Immature natural killer cell (primary cell): ENCODE measurements around the gene SAG. TPM values are rescaled to one million over a fixed set of nuclear protein-coding genes. Genes with fewer than 3 reads are reported as not detected.

ENCODE experiments used
- DNase-seq, 3 donors: peaks; one replicate each; pipeline ENCODE4 v3.0.0; 2022; ENCODE audit warnings: mixed read lengths in 1 of 3
- H3K27ac Mint-ChIP-seq, 6 donors: one replicate each; pipeline ENCODE4 v1.8.0; 2020; ENCODE audit warnings: mixed read lengths in 6 of 6, mild to moderate bottlenecking in 5 of 6, inconsistent platforms in 4 of 6, moderate library complexity in 3 of 6
- H3K27me3 Mint-ChIP-seq, 3 donors: one replicate each; pipeline ENCODE4 v1.8.0; 2020 to 2021; ENCODE audit warnings: low read depth in 3 of 3, mild to moderate bottlenecking in 3 of 3, mixed read lengths in 3 of 3, moderate library complexity in 3 of 3, inconsistent platforms in 1 of 3
- H3K36me3 Mint-ChIP-seq, 3 donors: one replicate each; pipeline ENCODE4 v1.8.0; 2020; ENCODE audit warnings: mixed read lengths in 3 of 3, inconsistent platforms in 2 of 3, mild to moderate bottlenecking in 2 of 3
- H3K4me1 Mint-ChIP-seq, 2 donors: one replicate each; pipeline ENCODE4 v1.8.0; 2020; ENCODE audit warnings: inconsistent platforms in 2 of 2, mild to moderate bottlenecking in 2 of 2, mixed read lengths in 2 of 2, moderate library complexity in 1 of 2
- H3K4me3 Mint-ChIP-seq, 5 donors: one replicate each; pipeline ENCODE4 v1.8.0; 2020; ENCODE audit warnings: mild to moderate bottlenecking in 5 of 5, mixed read lengths in 5 of 5, inconsistent platforms in 3 of 5, moderate library complexity in 3 of 5
- H3K9me3 Mint-ChIP-seq, 6 donors: one replicate each; pipeline ENCODE4 v1.8.0; 2020; ENCODE audit warnings: mild to moderate bottlenecking in 6 of 6, mixed read lengths in 6 of 6, inconsistent platforms in 4 of 6, moderate library complexity in 3 of 6
- polyA plus RNA-seq, 3 donors: library from polyadenylated mRNA; unstranded; fragments of 300-500 nt; fragmentation: Illumina TruSeq; gene quantifications; one replicate each; pipeline ENCODE4 v1.2.3, GENCODE V29; 2021

The SAG gene
- not detected for polyA plus RNA-seq

- peaks cover 3 to 8% (median 5%) of the 10 kb centered on the region in 3 donors for H3K27me3 Mint-ChIP-seq
- peak within 1 kb of the TSS in 4 of 6 donors; percentile 49 to 80 (median 55) for H3K27ac Mint-ChIP-seq
- no peak for DNase-seq
- peaks cover 24 to 25% of the 10 kb centered on the region in 2 donors for H3K4me1 Mint-ChIP-seq
- H3K9me3 Mint-ChIP-seq: no peaks in the 10 kb centered on the region
- no peak within 1 kb of the TSS for H3K4me3 Mint-ChIP-seq
- H3K36me3 Mint-ChIP-seq: no peaks in the 10 kb centered on the region
These were observed at the start of gene SAG for GRCh38 chr2:233307565-233307964. TSS of gene SAG (plus strand) at chr2:233307816. CDS start at chr2:233309190, 1,374 bp downstream.

GRCh38 chr2:233258211-233258610 is 49.4 kb upstream of the SAG start:
- Mint-ChIP-seq H3K27ac (peak overlapping the region in 5 of 6 donors; percentile 6 to 53 (median 12)), H3K36me3 (peaks cover 25 to 58% (median 31%) of the 10 kb centered on the region in 3 donors), H3K4me1 (peaks cover 66 to 84% of the 10 kb centered on the region in 2 donors), H3K27me3 (peaks cover 0 to 3% (median 2%) of the 10 kb centered on the region in 3 donors), H3K9me3 (no peaks in the 10 kb centered on the region), H3K4me3 (no peak overlapping the region)
- DNase-seq: no peak

GRCh38 chr2:233259730-233260129 is 47.9 kb upstream of the SAG start:
- Mint-ChIP-seq H3K4me1 (peaks cover 58 to 70% of the 10 kb centered on the region in 2 donors), H3K36me3 (peaks cover 28 to 66% (median 35%) of the 10 kb centered on the region in 3 donors), H3K27me3 (peaks cover 0 to 3% (median 2%) of the 10 kb centered on the region in 3 donors)

GRCh38 chr2:233260661-233261060 is 47.0 kb upstream of the SAG start:
- Mint-ChIP-seq H3K27ac (peak overlapping the region; percentile 41 to 93 (median 80)), H3K4me3 (no peak overlapping the region), H3K36me3 (peaks cover 30 to 69% (median 38%) of the 10 kb centered on the region in 3 donors), H3K27me3 (peaks cover 0 to 3% (median 3%) of the 10 kb centered on the region in 3 donors), H3K4me1 (peaks cover 51 to 62% of the 10 kb centered on the region in 2 donors), H3K9me3 (no peaks in the 10 kb centered on the region)
- no peak for DNase-seq

More at GRCh38 chr2:233259730-233260129, 47.9 kb upstream of the SAG start:
- Mint-ChIP-seq H3K4me3 (no peak overlapping the region), H3K27ac (peak overlapping the region; percentile 22 to 90 (median 62)), H3K9me3 (no peaks in the 10 kb centered on the region)
- no peak for DNase-seq

GRCh38 chr2:233261819-233262555 is 45.6 kb upstream of the SAG start:
- H3K27me3 Mint-ChIP-seq: peaks cover 0 to 7% (median 3%) of the 10 kb centered on the region in 3 donors
- peak; percentile 42 to 55 (median 49) for DNase-seq
- H3K4me1 Mint-ChIP-seq: peaks cover 48 to 62% of the 10 kb centered on the region in 2 donors
- H3K9me3 Mint-ChIP-seq: no peaks in the 10 kb centered on the region
- H3K27ac Mint-ChIP-seq: peak overlapping the region; percentile 78 to 93 (median 89)
- H3K4me3 Mint-ChIP-seq: peak overlapping the region; percentile 25 to 74 (median 58)
- H3K36me3 Mint-ChIP-seq: peaks cover 29 to 73% (median 48%) of the 10 kb centered on the region in 3 donors

GRCh38 chr2:233262562-233262961 is 45.1 kb upstream of the SAG start:
- DNase-seq: no peak
- H3K4me1 Mint-ChIP-seq: peaks cover 52 to 67% of the 10 kb centered on the region in 2 donors
- H3K9me3 Mint-ChIP-seq: no peaks in the 10 kb centered on the region
- H3K27me3 Mint-ChIP-seq: peaks cover 0 to 10% (median 6%) of the 10 kb centered on the region in 3 donors
- peak overlapping the region; percentile 78 to 93 (median 89) for H3K27ac Mint-ChIP-seq
- H3K36me3 Mint-ChIP-seq: peaks cover 31 to 69% (median 48%) of the 10 kb centered on the region in 3 donors
- H3K4me3 Mint-ChIP-seq: peak overlapping the region; percentile 25 to 74 (median 58)

GRCh38 chr2:233263045-233263570 is 44.5 kb upstream of the SAG start:
- DNase-seq: no peak
- Mint-ChIP-seq H3K4me3 (peak overlapping the region in 1 of 5 donors; percentile 25), H3K27me3 (peaks cover 4 to 16% (median 12%) of the 10 kb centered on the region in 3 donors), H3K4me1 (peaks cover 56 to 69% of the 10 kb centered on the region in 2 donors), H3K36me3 (peaks cover 29 to 68% (median 45%) of the 10 kb centered on the region in 3 donors), H3K27ac (peak overlapping the region; percentile 78 to 91 (median 88)), H3K9me3 (no peaks in the 10 kb centered on the region)

- H3K9me3 Mint-ChIP-seq: no peaks in the 10 kb centered on the region
- H3K36me3 Mint-ChIP-seq: peaks cover 26 to 55% (median 34%) of the 10 kb centered on the region in 3 donors
- no peak overlapping the region for H3K4me3 Mint-ChIP-seq
- H3K27ac Mint-ChIP-seq: peak overlapping the region; percentile 68 to 86 (median 76)
- H3K27me3 Mint-ChIP-seq: peaks cover 7 to 20% (median 12%) of the 10 kb centered on the region in 3 donors
- H3K4me1 Mint-ChIP-seq: peaks cover 64 to 69% of the 10 kb centered on the region in 2 donors
- DNase-seq: no peak
These were observed 42.9 kb upstream of the SAG start for GRCh38 chr2:233264667-233265066.

- peaks cover 29 to 54% (median 34%) of the 10 kb centered on the region in 3 donors for H3K36me3 Mint-ChIP-seq
- no peaks in the 10 kb centered on the region for H3K9me3 Mint-ChIP-seq
- H3K27me3 Mint-ChIP-seq: peaks cover 7 to 22% (median 19%) of the 10 kb centered on the region in 3 donors
- no peak for DNase-seq
- peaks cover 68 to 69% of the 10 kb centered on the region in 2 donors for H3K4me1 Mint-ChIP-seq
- no peak overlapping the region for H3K4me3 Mint-ChIP-seq
- H3K27ac Mint-ChIP-seq: peak overlapping the region; percentile 95 to 100 (median 98)
These were observed 41.7 kb upstream of the SAG start for GRCh38 chr2:233265899-233266431.

GRCh38 chr2:233266481-233266880 is 41.1 kb upstream of the SAG start:
- H3K4me1 Mint-ChIP-seq: peaks cover 66 to 69% of the 10 kb centered on the region in 2 donors
- H3K27me3 Mint-ChIP-seq: peaks cover 7 to 22% (median 19%) of the 10 kb centered on the region in 3 donors
- no peak for DNase-seq
- H3K36me3 Mint-ChIP-seq: peaks cover 31 to 51% (median 32%) of the 10 kb centered on the region in 3 donors
- H3K27ac Mint-ChIP-seq: peak overlapping the region; percentile 95 to 100 (median 98)
- no peak overlapping the region for H3K4me3 Mint-ChIP-seq
- no peaks in the 10 kb centered on the region for H3K9me3 Mint-ChIP-seq

GRCh38 chr2:233267516-233268245 is 39.9 kb upstream of the SAG start:
- Mint-ChIP-seq H3K27ac (peak overlapping the region; percentile 95 to 100 (median 98)), H3K4me3 (peak overlapping the region; percentile 69 to 91 (median 78)), H3K4me1 (peaks cover 63 to 69% of the 10 kb centered on the region in 2 donors), H3K27me3 (peaks cover 7 to 23% (median 16%) of the 10 kb centered on the region in 3 donors), H3K36me3 (peaks cover 34 to 55% (median 42%) of the 10 kb centered on the region in 3 donors), H3K9me3 (no peaks in the 10 kb centered on the region)
- peak; percentile 82 to 85 (median 83) for DNase-seq

GRCh38 chr2:233270366-233270765 is 37.2 kb upstream of the SAG start:
- H3K27ac Mint-ChIP-seq: peak overlapping the region; percentile 95 to 100 (median 98)
- H3K4me3 Mint-ChIP-seq: peak overlapping the region; percentile 78 to 91 (median 84)
- peaks cover 59 to 74% of the 10 kb centered on the region in 2 donors for H3K4me1 Mint-ChIP-seq
- DNase-seq: peak; percentile 30 to 49 (median 46)
- no peaks in the 10 kb centered on the region for H3K9me3 Mint-ChIP-seq
- H3K27me3 Mint-ChIP-seq: peaks cover 7 to 25% (median 16%) of the 10 kb centered on the region in 3 donors
- H3K36me3 Mint-ChIP-seq: peaks cover 46 to 64% (median 55%) of the 10 kb centered on the region in 3 donors

- Mint-ChIP-seq H3K4me3 (peak overlapping the region; percentile 78 to 91 (median 84)), H3K27me3 (peaks cover 7 to 24% (median 16%) of the 10 kb centered on the region in 3 donors), H3K4me1 (peaks cover 59 to 74% of the 10 kb centered on the region in 2 donors), H3K36me3 (peaks cover 46 to 66% (median 57%) of the 10 kb centered on the region in 3 donors), H3K9me3 (no peaks in the 10 kb centered on the region), H3K27ac (peak overlapping the region; percentile 95 to 100 (median 98))
- DNase-seq: no peak
These were observed 36.7 kb upstream of the SAG start for GRCh38 chr2:233270951-233271350.
